Liver (tissue), 3 donors: ENCODE results near the gene LRRN4CL.

Experiments
- JUND ChIP-seq, 2 donors: IDR thresholded peaks; 2 replicates each; pipeline ENCODE4 v1.6.1; 2016; ENCODE audit warnings: antibody characterized with exemption in 2 of 2
- NR2F2 ChIP-seq: IDR thresholded peaks from 2 replicates; pipeline ENCODE4 v1.6.1; 2016; ENCODE audit warnings: antibody characterized with exemption
- RAD21 ChIP-seq, 2 donors: IDR thresholded peaks; 2 replicates each; pipeline ENCODE4 v1.6.1; 2016; ENCODE audit warnings: antibody characterized with exemption in 2 of 2, mild to moderate bottlenecking in 2 of 2
- TF ChIP-seq, protein P1 (sequence below): fragments of 150-350 bp; IDR thresholded peaks from 2 replicates; pipeline ENCODE4 v1.5.1; 2017; ENCODE audit warnings: improper control_type of control experiment, low read depth, low read length; ENCODE audit not compliant: missing input control
- TF ChIP-seq, protein P2 (sequence below): IDR thresholded peaks from 2 replicates; pipeline ENCODE4 v1.6.1; 2016; ENCODE audit warnings: antibody characterized with exemption
- TF ChIP-seq, protein P3 (sequence below): IDR thresholded peaks from 2 replicates; pipeline ENCODE4 v1.6.1; 2016; ENCODE audit warnings: antibody characterized with exemption
- TF ChIP-seq, protein P4 (sequence below): IDR thresholded peaks from 2 replicates; pipeline ENCODE4 v1.6.1; 2016; ENCODE audit warnings: antibody characterized with exemption
- TF ChIP-seq, protein P5 (sequence below): IDR thresholded peaks from 2 replicates; pipeline ENCODE4 v1.6.1; 2016; ENCODE audit warnings: antibody characterized with exemption, mild to moderate bottlenecking
- donor health status: healthy.
- donor health status: healthy.

DNA sequence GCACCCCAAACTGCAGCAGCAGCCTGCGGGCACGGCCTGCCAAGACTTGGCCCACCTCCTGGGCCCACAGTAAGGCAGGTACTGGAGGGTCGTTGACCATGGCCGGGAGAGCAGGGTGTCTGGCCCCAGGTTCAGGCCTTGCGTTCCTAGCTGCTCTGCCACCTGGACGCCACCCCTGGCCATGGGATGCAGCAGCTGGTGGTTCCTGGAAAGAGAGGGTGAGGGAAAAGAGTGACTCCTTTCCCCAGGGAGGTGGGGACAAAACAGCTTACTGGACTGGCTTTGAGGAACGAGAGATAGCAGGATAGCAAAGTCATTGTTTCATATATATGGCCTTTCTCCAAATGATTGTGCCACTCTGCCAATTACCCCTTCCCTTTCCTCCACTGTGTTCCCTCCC lies 16.1 kb upstream of the LRRN4CL start:
- TF ChIP-seq, protein P1, sequence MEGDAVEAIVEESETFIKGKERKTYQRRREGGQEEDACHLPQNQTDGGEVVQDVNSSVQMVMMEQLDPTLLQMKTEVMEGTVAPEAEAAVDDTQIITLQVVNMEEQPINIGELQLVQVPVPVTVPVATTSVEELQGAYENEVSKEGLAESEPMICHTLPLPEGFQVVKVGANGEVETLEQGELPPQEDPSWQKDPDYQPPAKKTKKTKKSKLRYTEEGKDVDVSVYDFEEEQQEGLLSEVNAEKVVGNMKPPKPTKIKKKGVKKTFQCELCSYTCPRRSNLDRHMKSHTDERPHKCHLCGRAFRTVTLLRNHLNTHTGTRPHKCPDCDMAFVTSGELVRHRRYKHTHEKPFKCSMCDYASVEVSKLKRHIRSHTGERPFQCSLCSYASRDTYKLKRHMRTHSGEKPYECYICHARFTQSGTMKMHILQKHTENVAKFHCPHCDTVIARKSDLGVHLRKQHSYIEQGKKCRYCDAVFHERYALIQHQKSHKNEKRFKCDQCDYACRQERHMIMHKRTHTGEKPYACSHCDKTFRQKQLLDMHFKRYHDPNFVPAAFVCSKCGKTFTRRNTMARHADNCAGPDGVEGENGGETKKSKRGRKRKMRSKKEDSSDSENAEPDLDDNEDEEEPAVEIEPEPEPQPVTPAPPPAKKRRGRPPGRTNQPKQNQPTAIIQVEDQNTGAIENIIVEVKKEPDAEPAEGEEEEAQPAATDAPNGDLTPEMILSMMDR, result no peak
- TF ChIP-seq, protein P2, sequence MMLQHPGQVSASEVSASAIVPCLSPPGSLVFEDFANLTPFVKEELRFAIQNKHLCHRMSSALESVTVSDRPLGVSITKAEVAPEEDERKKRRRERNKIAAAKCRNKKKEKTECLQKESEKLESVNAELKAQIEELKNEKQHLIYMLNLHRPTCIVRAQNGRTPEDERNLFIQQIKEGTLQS, result no peak
- TF ChIP-seq, protein P3, sequence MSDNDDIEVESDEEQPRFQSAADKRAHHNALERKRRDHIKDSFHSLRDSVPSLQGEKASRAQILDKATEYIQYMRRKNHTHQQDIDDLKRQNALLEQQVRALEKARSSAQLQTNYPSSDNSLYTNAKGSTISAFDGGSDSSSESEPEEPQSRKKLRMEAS, result no peak
- TF ChIP-seq, protein P4, sequence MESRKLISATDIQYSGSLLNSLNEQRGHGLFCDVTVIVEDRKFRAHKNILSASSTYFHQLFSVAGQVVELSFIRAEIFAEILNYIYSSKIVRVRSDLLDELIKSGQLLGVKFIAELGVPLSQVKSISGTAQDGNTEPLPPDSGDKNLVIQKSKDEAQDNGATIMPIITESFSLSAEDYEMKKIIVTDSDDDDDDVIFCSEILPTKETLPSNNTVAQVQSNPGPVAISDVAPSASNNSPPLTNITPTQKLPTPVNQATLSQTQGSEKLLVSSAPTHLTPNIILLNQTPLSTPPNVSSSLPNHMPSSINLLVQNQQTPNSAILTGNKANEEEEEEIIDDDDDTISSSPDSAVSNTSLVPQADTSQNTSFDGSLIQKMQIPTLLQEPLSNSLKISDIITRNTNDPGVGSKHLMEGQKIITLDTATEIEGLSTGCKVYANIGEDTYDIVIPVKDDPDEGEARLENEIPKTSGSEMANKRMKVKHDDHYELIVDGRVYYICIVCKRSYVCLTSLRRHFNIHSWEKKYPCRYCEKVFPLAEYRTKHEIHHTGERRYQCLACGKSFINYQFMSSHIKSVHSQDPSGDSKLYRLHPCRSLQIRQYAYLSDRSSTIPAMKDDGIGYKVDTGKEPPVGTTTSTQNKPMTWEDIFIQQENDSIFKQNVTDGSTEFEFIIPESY, result no peak
- TF ChIP-seq, protein P5, sequence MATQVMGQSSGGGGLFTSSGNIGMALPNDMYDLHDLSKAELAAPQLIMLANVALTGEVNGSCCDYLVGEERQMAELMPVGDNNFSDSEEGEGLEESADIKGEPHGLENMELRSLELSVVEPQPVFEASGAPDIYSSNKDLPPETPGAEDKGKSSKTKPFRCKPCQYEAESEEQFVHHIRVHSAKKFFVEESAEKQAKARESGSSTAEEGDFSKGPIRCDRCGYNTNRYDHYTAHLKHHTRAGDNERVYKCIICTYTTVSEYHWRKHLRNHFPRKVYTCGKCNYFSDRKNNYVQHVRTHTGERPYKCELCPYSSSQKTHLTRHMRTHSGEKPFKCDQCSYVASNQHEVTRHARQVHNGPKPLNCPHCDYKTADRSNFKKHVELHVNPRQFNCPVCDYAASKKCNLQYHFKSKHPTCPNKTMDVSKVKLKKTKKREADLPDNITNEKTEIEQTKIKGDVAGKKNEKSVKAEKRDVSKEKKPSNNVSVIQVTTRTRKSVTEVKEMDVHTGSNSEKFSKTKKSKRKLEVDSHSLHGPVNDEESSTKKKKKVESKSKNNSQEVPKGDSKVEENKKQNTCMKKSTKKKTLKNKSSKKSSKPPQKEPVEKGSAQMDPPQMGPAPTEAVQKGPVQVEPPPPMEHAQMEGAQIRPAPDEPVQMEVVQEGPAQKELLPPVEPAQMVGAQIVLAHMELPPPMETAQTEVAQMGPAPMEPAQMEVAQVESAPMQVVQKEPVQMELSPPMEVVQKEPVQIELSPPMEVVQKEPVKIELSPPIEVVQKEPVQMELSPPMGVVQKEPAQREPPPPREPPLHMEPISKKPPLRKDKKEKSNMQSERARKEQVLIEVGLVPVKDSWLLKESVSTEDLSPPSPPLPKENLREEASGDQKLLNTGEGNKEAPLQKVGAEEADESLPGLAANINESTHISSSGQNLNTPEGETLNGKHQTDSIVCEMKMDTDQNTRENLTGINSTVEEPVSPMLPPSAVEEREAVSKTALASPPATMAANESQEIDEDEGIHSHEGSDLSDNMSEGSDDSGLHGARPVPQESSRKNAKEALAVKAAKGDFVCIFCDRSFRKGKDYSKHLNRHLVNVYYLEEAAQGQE, result no peak
- TF ChIP-seq NR2F2, result no peak
- no peak for TF ChIP-seq JUND (IDR thresholded peaks at IDR 0.05)
- TF ChIP-seq RAD21 (IDR thresholded peaks at IDR 0.05), result no peak
